NT2/D1 (cell line): ENCODE data around the gene BORA.

ENCODE experiments used
- DNase-seq: peaks from one replicate; pipeline ENCODE4 v3.0.0-alpha.2; 2011; ENCODE audit warnings: low read depth, low spot score
- H3K27me3 ChIP-seq: 2 replicates; pipeline ENCODE4 v1.6.0; 2011; ENCODE audit warnings: mild to moderate bottlenecking; ENCODE audit not compliant: insufficient read length, insufficient read depth
- H3K36me3 ChIP-seq: 2 replicates; pipeline ENCODE4 v1.6.1; 2011; ENCODE audit warnings: mild to moderate bottlenecking, low read length, mixed read lengths; ENCODE audit not compliant: insufficient read depth, insufficient read length
- H3K4me1 ChIP-seq: 2 replicates; pipeline ENCODE4 v1.5.1; 2011; ENCODE audit not compliant: insufficient read depth, insufficient read length
- H3K4me3 ChIP-seq: 2 replicates; pipeline ENCODE4 v1.5.1; 2011; ENCODE audit warnings: low read depth; ENCODE audit not compliant: insufficient read length
- H3K9ac ChIP-seq: 2 replicates; pipeline ENCODE4 v1.6.0; 2011; ENCODE audit warnings: low read depth; ENCODE audit not compliant: insufficient read length
- H3K9me3 ChIP-seq: 2 replicates; pipeline ENCODE4 v1.5.1; 2011; ENCODE audit warnings: mild to moderate bottlenecking, low read length; ENCODE audit not compliant: insufficient read depth
- SUZ12 ChIP-seq: IDR thresholded peaks from 2 replicates; pipeline ENCODE4 v1.6.1; 2011; ENCODE audit not compliant: insufficient read length, insufficient read depth; ENCODE audit errors: extremely low read depth
- YY1 ChIP-seq: IDR thresholded peaks from 2 replicates; pipeline ENCODE4 v1.6.1; 2011; ENCODE audit not compliant: insufficient read length, insufficient read depth
- ZNF274 ChIP-seq: IDR thresholded peaks from 2 replicates; pipeline ENCODE4 v1.6.1; 2011; ENCODE audit warnings: mild to moderate bottlenecking, low read depth, low read length

Gene BORA

GRCh38 chr13:72727417-72728289 is at the start of gene BORA, which contains the start of gene MZT1:
BORA (plus strand) TSS chr13:72727923; CDS start chr13:72728941, 1,018 bp downstream.
MZT1 (minus strand) TSS chr13:72727629; CDS start chr13:72727602, 27 bp downstream.
- peak within 1 kb of the TSS; percentile 90 for H3K9ac ChIP-seq
- no peaks in the 10 kb centered on the region for H3K4me1 ChIP-seq
- no peaks in the 10 kb centered on the region for H3K9me3 ChIP-seq
- H3K36me3 ChIP-seq: peaks cover 34% of the 10 kb centered on the region
- peak; percentile 96 for DNase-seq
- no peak for TF ChIP-seq YY1
- TF ChIP-seq ZNF274: no peak
- no peak for TF ChIP-seq SUZ12
- peak within 1 kb of the TSS; percentile 89 for H3K4me3 ChIP-seq
- no peaks in the 10 kb centered on the region for H3K27me3 ChIP-seq

DNA sequence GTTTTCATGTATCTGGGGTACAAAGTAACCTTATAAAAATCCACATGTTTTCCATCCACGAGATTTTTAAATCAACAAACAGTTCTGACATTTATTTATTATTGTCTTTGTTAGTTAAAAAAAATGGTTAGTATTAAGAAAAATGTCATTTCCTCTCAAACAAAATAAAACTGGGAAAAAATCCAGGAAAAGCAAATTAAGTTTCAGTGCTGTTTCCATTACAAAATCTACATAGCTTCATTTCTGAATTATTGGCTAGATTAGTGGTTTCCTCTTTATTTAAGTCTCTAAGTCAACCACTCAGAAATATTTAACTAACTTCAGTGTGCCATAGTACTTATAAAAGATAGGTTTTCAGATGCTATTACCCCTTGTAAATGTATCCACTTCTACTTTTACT is 49.4 kb upstream of the BORA start:
- no peaks in the 10 kb centered on the region for H3K9me3 ChIP-seq
- TF ChIP-seq SUZ12 (no peak), ZNF274 (no peak), YY1 (no peak)
- no peak overlapping the region for H3K4me3 ChIP-seq
- H3K27me3 ChIP-seq: no peaks in the 10 kb centered on the region
- no peak overlapping the region for H3K9ac ChIP-seq
- H3K36me3 ChIP-seq: no peaks in the 10 kb centered on the region
- H3K4me1 ChIP-seq: no peaks in the 10 kb centered on the region
- no peak for DNase-seq

GRCh38 chr13:72680353-72680752 is 47.4 kb upstream of the BORA start:
- H3K4me3 ChIP-seq: no peak overlapping the region
- no peak for DNase-seq
- no peaks in the 10 kb centered on the region for H3K36me3 ChIP-seq
- no peak for TF ChIP-seq ZNF274
- TF ChIP-seq YY1: no peak
- no peak for TF ChIP-seq SUZ12
- no peaks in the 10 kb centered on the region for H3K4me1 ChIP-seq
- H3K9me3 ChIP-seq: no peaks in the 10 kb centered on the region
- no peak overlapping the region for H3K9ac ChIP-seq
- H3K27me3 ChIP-seq: no peaks in the 10 kb centered on the region

DNA sequence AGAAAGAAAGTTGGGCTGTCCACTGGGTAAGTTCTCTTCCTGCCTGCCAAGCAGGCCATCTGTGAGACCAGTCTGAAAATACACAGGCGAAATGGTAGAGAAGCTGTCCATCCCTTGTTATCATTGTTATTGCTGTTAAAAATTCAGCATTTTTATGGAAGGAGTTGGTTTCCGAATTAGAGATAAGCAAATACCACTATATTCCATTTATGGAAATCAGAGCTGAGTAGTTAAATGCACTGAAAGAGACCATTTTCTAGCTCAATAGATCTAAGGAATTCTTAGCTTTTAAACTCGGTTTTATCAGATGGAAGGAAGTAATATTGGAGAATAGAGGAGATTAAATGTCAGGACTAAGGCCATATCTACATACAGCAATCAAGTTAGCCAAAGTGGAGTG is 41.0 kb upstream of the BORA start:
- H3K4me1 ChIP-seq: no peaks in the 10 kb centered on the region
- no peaks in the 10 kb centered on the region for H3K36me3 ChIP-seq
- no peak for DNase-seq
- peaks cover 6% of the 10 kb centered on the region; the same call in 1 of the 2 replicates for H3K9me3 ChIP-seq
- no peak for TF ChIP-seq ZNF274
- no peak for TF ChIP-seq SUZ12
- TF ChIP-seq YY1: no peak
- no peak overlapping the region for H3K4me3 ChIP-seq
- H3K27me3 ChIP-seq: no peaks in the 10 kb centered on the region
- H3K9ac ChIP-seq: no peak overlapping the region

GRCh38 chr13:72689181-72689696 is 38.5 kb upstream of the BORA start:
- DNase-seq: no peak
- Histone ChIP-seq H3K4me1 (no peaks in the 10 kb centered on the region), H3K36me3 (no peaks in the 10 kb centered on the region), H3K27me3 (no peaks in the 10 kb centered on the region), H3K9me3 (peaks cover 30% of the 10 kb centered on the region), H3K4me3 (no peak overlapping the region), H3K9ac (no peak overlapping the region)
- no peak for TF ChIP-seq SUZ12
- TF ChIP-seq YY1: no peak
- no peak for TF ChIP-seq ZNF274

DNA sequence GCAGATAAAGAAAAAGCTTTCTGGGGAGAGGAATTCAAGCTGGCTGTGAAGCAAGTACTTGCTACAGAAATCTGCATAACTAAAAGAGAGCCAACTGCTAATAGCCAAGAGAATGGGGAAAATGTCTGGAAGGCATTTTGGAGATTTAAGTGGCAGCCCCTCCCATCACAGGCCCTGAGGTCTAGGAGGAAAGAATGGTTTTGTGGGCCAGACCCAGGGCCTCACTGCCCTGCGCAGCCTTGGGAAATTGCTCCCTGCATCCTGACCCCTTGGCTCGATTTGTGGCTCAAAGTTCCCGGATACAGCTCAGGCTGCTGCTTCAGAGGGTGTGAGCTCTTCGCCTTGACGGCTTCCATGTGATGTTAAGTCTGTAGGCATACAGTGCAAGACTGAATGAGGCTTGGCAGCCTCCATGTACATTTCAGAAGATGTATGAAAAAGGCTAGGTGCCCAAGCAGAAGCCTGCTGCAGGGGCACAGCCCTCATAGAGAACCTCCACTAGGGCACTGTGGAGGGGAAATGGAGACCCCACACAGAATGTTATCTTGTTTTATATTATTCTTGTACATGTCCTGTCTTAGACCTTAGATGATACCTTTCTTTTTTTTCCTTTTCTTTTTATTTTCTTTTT is 34.7 kb upstream of the BORA start:
- no peaks in the 10 kb centered on the region for H3K4me1 ChIP-seq
- DNase-seq: peak; percentile 48
- H3K27me3 ChIP-seq: no peaks in the 10 kb centered on the region
- peaks cover 38% of the 10 kb centered on the region for H3K9me3 ChIP-seq
- no peaks in the 10 kb centered on the region for H3K36me3 ChIP-seq
- no peak overlapping the region for H3K9ac ChIP-seq
- H3K4me3 ChIP-seq: no peak overlapping the region
- TF ChIP-seq ZNF274 (no peak), SUZ12 (no peak), YY1 (no peak)

DNA sequence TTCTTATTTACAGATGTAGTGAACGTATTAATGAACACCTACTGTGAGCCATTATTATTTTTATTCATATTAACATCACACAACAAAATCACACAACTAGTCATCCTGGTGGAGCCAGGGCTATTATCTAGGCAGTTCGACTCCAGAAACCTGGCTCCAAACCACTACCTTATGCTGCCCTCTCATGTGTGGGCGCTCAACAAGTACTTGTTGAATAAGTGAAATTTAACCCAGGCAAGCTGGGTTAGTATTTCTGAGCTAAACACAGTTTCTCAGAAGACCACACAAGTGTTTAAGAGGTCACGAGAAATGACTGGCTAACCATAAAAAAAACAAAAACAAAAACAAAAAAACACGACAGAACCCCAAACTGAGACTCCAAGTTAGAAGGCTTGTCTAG is 33.9 kb upstream of the BORA start:
- H3K9ac ChIP-seq: no peak overlapping the region
- no peak for DNase-seq
- H3K4me3 ChIP-seq: no peak overlapping the region
- H3K27me3 ChIP-seq: no peaks in the 10 kb centered on the region
- H3K36me3 ChIP-seq: no peaks in the 10 kb centered on the region
- no peaks in the 10 kb centered on the region for H3K4me1 ChIP-seq
- TF ChIP-seq YY1 (no peak), ZNF274 (no peak), SUZ12 (no peak)
- peaks cover 38% of the 10 kb centered on the region for H3K9me3 ChIP-seq
